Measurements from ENCODE around the gene SPATA31C1.

DNA sequence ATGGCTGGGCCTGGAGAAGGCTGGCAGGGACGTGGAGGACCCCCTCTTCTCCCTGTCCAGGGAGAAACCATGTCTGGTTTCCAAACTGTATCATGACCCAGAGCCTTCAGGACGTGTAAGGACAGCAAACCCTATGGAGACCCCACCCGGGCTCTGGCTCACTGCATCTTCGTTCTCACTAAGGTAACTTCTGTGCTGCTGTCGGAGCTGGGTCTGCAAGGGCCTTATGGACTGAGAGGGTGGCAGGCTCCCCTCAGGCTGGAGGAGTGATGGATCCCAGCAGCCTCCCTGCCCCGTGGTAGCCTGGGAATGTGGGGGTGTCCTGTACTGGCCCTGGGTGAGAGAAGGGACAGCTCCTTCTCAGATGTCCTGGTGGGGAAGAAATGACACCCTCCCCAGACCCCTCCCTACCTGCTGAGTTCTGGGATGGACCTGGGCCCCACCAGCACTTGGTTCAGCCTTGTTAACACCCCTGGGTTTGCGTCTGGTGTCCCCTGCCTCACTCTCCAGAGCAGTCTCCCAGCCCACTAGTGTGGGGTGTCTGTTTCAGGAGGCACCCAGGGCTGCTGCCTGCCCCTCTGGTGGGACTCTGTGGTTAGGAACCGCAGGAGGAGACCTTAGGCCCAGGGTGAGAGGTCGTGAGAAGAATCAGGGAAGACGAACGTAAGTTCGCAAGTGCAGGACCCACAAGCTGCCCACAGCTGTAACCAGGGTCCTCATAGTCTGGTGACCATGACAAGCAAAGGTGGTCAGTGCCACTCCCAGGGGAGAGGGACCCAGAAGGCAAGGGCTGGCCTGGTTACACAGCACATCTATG, 28.5 kb upstream of the SPATA31C1 start:
- TF ChIP-seq, protein P1, sequence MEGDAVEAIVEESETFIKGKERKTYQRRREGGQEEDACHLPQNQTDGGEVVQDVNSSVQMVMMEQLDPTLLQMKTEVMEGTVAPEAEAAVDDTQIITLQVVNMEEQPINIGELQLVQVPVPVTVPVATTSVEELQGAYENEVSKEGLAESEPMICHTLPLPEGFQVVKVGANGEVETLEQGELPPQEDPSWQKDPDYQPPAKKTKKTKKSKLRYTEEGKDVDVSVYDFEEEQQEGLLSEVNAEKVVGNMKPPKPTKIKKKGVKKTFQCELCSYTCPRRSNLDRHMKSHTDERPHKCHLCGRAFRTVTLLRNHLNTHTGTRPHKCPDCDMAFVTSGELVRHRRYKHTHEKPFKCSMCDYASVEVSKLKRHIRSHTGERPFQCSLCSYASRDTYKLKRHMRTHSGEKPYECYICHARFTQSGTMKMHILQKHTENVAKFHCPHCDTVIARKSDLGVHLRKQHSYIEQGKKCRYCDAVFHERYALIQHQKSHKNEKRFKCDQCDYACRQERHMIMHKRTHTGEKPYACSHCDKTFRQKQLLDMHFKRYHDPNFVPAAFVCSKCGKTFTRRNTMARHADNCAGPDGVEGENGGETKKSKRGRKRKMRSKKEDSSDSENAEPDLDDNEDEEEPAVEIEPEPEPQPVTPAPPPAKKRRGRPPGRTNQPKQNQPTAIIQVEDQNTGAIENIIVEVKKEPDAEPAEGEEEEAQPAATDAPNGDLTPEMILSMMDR (IDR thresholded peaks at IDR 0.05) = no peak
- TF ChIP-seq EZH2 (IDR thresholded peaks at IDR 0.05; ENCODE audit: borderline replicate concordance, insufficient read depth, low read depth, low read length, poor library complexity, severe bottlenecking) = no peak
